ENCODE data around the gene C16orf74. TPM values are rescaled to one million over a fixed set of nuclear protein-coding genes. Genes with fewer than 3 reads are reported as not detected.

C16orf74 gene
- total RNA-seq, 4 donors from 2014 or later = 2.5 to 6.6 TPM; not detected in 2

DNA sequence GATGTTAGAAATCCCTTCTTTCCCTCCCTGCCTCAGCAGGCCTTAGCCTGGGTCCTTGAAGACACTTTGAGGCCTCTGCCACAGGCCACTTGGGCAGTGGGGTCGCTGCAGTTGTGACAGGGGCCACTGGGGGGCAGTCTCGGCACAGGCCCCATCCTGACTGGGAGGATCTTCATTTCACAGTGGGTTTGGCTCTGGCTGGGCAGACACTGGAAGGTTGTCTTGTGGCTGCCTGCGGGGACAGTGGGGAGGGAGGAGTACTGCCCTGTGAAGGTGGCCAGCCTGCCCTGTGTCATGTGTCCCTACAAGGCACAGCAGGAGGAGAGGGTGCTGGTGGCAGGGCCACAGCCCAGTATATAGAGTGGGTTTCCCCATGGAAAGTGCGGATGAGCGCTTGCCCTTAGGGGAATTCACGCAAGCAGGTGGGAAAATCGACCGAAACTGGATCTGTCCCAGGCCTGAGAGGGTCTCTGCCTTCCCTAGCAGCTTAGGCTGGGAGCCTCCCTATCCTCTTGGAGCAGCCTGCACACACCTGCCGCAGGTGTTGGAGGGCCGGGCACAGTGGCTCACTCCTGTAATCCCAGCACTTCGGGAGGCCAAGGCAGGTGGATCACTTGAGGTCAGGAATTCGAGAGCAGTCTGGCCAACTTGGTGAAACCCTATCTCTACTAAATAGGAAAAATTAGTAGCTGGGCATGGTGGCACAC, 90.9 kb downstream of the C16orf74 start:
- no peak overlapping the region for H3K27ac ChIP-seq
- H3K9me3 ChIP-seq = no peaks in the 10 kb centered on the region
- no peaks in the 10 kb centered on the region for H3K27me3 ChIP-seq
- H3K36me3 ChIP-seq = peaks cover 0 to 98% (median 0%) of the 10 kb centered on the region in 3 donors
- TF ChIP-seq, protein P1, sequence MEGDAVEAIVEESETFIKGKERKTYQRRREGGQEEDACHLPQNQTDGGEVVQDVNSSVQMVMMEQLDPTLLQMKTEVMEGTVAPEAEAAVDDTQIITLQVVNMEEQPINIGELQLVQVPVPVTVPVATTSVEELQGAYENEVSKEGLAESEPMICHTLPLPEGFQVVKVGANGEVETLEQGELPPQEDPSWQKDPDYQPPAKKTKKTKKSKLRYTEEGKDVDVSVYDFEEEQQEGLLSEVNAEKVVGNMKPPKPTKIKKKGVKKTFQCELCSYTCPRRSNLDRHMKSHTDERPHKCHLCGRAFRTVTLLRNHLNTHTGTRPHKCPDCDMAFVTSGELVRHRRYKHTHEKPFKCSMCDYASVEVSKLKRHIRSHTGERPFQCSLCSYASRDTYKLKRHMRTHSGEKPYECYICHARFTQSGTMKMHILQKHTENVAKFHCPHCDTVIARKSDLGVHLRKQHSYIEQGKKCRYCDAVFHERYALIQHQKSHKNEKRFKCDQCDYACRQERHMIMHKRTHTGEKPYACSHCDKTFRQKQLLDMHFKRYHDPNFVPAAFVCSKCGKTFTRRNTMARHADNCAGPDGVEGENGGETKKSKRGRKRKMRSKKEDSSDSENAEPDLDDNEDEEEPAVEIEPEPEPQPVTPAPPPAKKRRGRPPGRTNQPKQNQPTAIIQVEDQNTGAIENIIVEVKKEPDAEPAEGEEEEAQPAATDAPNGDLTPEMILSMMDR (IDR thresholded peaks at IDR 0.05) = peak; percentile 60 to 89 (median 82)
- TF ChIP-seq POLR2A (IDR thresholded peaks at IDR 0.05) = no peak
- H3K4me3 ChIP-seq = no peak overlapping the region
- DNase-seq = peak; percentile 59 to 84 (median 77)
- no peaks in the 10 kb centered on the region for H3K4me1 ChIP-seq

DNA sequence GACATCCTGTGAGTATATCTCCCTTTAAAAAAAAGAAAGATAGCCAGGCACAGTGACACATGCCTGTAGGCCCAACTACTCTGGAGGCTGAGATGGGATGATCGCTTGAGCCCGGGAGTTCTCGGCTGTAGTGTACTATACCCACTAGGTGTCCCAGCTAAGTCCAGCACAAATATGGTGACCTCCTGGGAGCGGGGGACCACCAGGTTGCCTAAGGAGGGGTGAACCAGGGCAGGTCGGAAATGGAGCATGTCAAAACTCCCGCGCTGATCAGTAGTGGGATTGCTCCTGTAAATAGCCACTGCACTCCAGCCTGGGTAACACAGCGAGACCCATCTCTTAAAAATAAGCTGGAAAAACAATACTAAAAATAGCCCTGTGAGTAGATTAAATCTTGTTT, 91.6 kb downstream of the C16orf74 start:
- Histone ChIP-seq H3K4me3 (no peak overlapping the region), H3K27ac (no peak overlapping the region), H3K36me3 (peaks cover 0 to 98% (median 0%) of the 10 kb centered on the region in 3 donors), H3K4me1 (no peaks in the 10 kb centered on the region), H3K9me3 (no peaks in the 10 kb centered on the region), H3K27me3 (no peaks in the 10 kb centered on the region)
- TF ChIP-seq, protein P1 (IDR thresholded peaks at IDR 0.05) = no peak
- no peak for TF ChIP-seq POLR2A (IDR thresholded peaks at IDR 0.05)
- DNase-seq = no peak

DNA sequence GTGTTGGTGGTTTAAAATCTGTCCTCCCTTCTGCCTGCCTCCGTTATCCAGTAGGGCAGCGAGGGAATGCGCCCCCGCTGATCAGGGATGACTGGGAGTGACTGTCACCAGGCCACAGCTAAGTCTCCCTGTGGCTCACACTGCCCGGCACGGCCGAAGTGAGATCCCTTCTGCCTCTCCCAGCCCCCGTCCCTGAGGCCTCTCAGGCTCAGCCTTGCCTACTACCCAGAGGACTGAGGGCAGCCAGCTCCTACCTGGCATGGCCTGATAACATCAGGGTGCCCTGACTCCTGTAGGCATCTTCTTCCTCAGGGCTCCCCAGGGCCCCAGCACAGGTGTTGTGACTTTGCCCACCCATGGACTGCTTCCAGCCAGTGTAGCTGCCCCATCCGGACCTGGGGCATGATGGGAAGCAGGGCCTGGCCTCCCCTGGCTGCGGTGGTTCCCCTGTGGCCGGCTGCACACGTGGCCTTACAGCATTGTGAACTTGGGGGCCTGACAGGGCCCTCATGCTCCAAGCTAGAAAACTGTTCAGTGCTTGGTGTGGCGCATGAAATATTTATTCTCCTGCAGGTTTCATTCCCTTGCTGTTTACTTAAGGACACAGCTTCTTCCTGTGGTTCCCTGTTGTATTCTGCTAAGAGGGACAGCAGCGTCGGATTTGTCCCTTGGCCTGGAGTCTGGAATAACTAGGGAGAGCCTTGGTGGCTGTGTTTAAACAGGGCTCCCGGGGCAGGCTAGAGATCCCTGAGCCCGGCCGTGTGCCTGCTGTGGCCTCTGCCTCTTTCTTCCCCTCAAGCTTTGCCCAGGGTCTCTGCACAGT, 92.2 kb downstream of the C16orf74 start:
- H3K27me3 ChIP-seq = no peaks in the 10 kb centered on the region
- no peaks in the 10 kb centered on the region for H3K9me3 ChIP-seq
- no peak for TF ChIP-seq POLR2A (IDR thresholded peaks at IDR 0.05)
- TF ChIP-seq, protein P1 (IDR thresholded peaks at IDR 0.05) = no peak
- no peak overlapping the region for H3K4me3 ChIP-seq
- H3K36me3 ChIP-seq = peaks cover 0 to 97% (median 0%) of the 10 kb centered on the region in 3 donors
- peaks cover 0 to under 1% (median 0%) of the 10 kb centered on the region in 4 donors for H3K4me1 ChIP-seq
- DNase-seq = no peak
- no peak overlapping the region for H3K27ac ChIP-seq

DNA sequence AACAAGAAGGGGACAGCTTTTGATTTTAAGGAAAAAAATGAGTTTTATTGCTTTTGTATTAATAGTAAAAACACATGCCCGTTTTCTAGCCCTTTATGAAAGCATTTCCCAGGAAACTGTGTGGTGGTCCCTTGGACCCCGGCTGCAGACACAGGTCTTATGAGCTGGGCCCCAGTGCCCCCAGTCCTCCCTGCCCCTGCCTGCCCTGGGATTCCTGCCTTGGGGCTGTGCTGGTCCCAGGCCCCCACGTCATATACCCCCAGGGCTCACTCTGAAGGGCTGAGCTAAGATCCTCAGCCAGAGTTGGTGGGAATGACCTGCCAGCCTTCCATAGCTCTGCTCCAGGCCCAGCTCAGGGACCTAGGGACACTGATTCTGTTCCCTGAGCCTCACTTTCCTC, 92.9 kb downstream of the C16orf74 start:
- H3K27ac ChIP-seq = no peak overlapping the region
- no peak for TF ChIP-seq POLR2A (IDR thresholded peaks at IDR 0.05)
- TF ChIP-seq, protein P1 (IDR thresholded peaks at IDR 0.05) = no peak

More for the DNA sequence above, 92.9 kb downstream of the C16orf74 start:
- no peak for DNase-seq
- Histone ChIP-seq H3K4me3 (no peak overlapping the region), H3K9me3 (no peaks in the 10 kb centered on the region), H3K36me3 (peaks cover 0 to 93% (median 0%) of the 10 kb centered on the region in 3 donors), H3K27me3 (no peaks in the 10 kb centered on the region), H3K4me1 (peaks cover 0 to 5% (median 0%) of the 10 kb centered on the region in 4 donors)

Small RNA genes within 50 kb of the gene (small RNA-seq; reads per million reads assigned to genes)
- gene RN7SL381P = 0 to 0.06 reads per million in 2 donors
- 0 reads per million in 2 donors for gene RNU1-103P

Other genes starting within 250 kb of the C16orf74 start
- gene GSE1, start 137.8 kb downstream of the C16orf74 start, total RNA-seq = 100 to 1,000 TPM in 3 of 4 donors, 10 to 100 TPM in 1; 79.7 to 196 (median 143) TPM
- gene GINS2, start 62.1 kb downstream of the C16orf74 start, total RNA-seq = 10 to 100 TPM in 1 of 4 donors, 1 to 10 TPM in 3; 2.9 to 10.7 (median 5.2) TPM
- gene EMC8, start 48.4 kb upstream of the C16orf74 start, total RNA-seq = 10 to 100 TPM; 37.2 to 38.9 (median 38.5) TPM
- gene COX4I1, start 48.6 kb upstream of the C16orf74 start, total RNA-seq = 100 to 1,000 TPM; 377 to 758 (median 713) TPM
- gene IRF8, start 148.1 kb upstream of the C16orf74 start, total RNA-seq = 100 to 1,000 TPM in 2 of 4 donors, 10 to 100 TPM in 2; 39.8 to 191 (median 93.2) TPM

Measured in Peyer's patch (tissue), 4 donors.